ENCODE measurements around the gene RSPRY1.

DNA sequence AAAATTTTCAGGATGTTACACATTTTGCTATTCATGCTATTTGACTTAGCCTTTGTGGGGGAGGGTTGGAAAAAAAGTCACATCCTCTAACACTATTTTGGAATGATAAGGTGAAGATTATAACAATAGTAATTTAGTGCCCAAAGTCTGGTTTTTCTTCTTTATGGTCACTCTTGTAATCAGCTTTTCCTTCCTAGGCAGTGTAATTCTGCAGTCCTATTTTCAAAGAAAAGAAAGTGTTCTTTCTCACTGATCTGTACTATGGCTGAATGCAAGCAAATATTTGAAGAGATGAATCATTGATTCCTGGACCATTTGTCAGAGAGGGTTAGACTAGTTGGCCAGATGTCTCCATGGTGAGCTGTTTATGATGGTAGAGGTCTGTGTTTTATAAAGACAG, 8.4 kb downstream of the RSPRY1 start:
- TF ChIP-seq, protein P1, sequence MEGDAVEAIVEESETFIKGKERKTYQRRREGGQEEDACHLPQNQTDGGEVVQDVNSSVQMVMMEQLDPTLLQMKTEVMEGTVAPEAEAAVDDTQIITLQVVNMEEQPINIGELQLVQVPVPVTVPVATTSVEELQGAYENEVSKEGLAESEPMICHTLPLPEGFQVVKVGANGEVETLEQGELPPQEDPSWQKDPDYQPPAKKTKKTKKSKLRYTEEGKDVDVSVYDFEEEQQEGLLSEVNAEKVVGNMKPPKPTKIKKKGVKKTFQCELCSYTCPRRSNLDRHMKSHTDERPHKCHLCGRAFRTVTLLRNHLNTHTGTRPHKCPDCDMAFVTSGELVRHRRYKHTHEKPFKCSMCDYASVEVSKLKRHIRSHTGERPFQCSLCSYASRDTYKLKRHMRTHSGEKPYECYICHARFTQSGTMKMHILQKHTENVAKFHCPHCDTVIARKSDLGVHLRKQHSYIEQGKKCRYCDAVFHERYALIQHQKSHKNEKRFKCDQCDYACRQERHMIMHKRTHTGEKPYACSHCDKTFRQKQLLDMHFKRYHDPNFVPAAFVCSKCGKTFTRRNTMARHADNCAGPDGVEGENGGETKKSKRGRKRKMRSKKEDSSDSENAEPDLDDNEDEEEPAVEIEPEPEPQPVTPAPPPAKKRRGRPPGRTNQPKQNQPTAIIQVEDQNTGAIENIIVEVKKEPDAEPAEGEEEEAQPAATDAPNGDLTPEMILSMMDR (IDR thresholded peaks at IDR 0.05) = no peak
- no peak for TF ChIP-seq POLR2A (IDR thresholded peaks at IDR 0.05)

Data from uterus (tissue), 2 donors.